Astrocyte (in vitro differentiated cells and primary cell): Measurements from ENCODE around the gene RANBP3. TPM values are rescaled to one million over a fixed set of nuclear protein-coding genes. Genes with fewer than 3 reads are reported as not detected.

ENCODE experiments used
- DNase-seq: peaks from one replicate; pipeline ENCODE4 v3.0.0-alpha.2; 2010; ENCODE audit warnings: low read depth
- FAIRE-seq: peaks from 2 replicates; lab custom pipeline; 2011; peaks lifted over from hg19 to GRCh38; lab: Jason Lieb, UNC
- H2AFZ ChIP-seq: 2 replicates; pipeline ENCODE4 v1.6.0; 2012; ENCODE audit warnings: low read depth, low read length, inconsistent platforms
- H3K27ac ChIP-seq: 2 replicates; pipeline ENCODE4 v1.5.1; 2011; ENCODE audit warnings: low read depth, low read length, inconsistent platforms
- H3K27me3 ChIP-seq: 2 replicates; pipeline ENCODE4 v1.6.0; 2011; ENCODE audit warnings: low read length, inconsistent platforms; ENCODE audit not compliant: insufficient read depth
- H3K36me3 ChIP-seq: 2 replicates; pipeline ENCODE4 v1.5.1; 2011; ENCODE audit warnings: low read length, inconsistent platforms; ENCODE audit not compliant: insufficient read depth
- H3K4me1 ChIP-seq: 2 replicates; pipeline ENCODE4 v1.5.1; 2011; ENCODE audit warnings: low read length, inconsistent platforms; ENCODE audit not compliant: insufficient read depth
- H3K4me2 ChIP-seq: 2 replicates; pipeline ENCODE4 v1.6.0; 2012; ENCODE audit warnings: low read length, inconsistent platforms
- H3K4me3 ChIP-seq: 2 replicates; pipeline ENCODE4 v1.5.1; 2011; ENCODE audit warnings: low read depth, mild to moderate bottlenecking, low read length, inconsistent platforms; ENCODE audit not compliant: insufficient read depth
- H3K79me2 ChIP-seq: 2 replicates; pipeline ENCODE4 v1.6.0; 2012; ENCODE audit warnings: mild to moderate bottlenecking, low read length, inconsistent platforms; ENCODE audit not compliant: insufficient read depth
- H3K9ac ChIP-seq: 2 replicates; pipeline ENCODE4 v1.6.0; 2012; ENCODE audit warnings: mild to moderate bottlenecking, low read length, inconsistent platforms
- H3K9me3 ChIP-seq: 2 replicates; pipeline ENCODE4 v1.5.1; 2012; ENCODE audit warnings: low read depth, mild to moderate bottlenecking, low read length, inconsistent platforms; ENCODE audit not compliant: insufficient read depth
- H4K20me1 ChIP-seq: 2 replicates; pipeline ENCODE4 v1.6.0; 2012; ENCODE audit warnings: low read length, inconsistent platforms; ENCODE audit not compliant: insufficient read depth
- H3K27ac Mint-ChIP-seq: one replicate; pipeline ENCODE4 v1.8.0; 2021; ENCODE audit warnings: mild to moderate bottlenecking, mixed read lengths; ENCODE audit not compliant: unreplicated experiment
- H3K27me3 Mint-ChIP-seq: one replicate; pipeline ENCODE4 v1.8.0; 2021; ENCODE audit warnings: low read depth, mixed read lengths; ENCODE audit not compliant: unreplicated experiment
- H3K36me3 Mint-ChIP-seq: one replicate; pipeline ENCODE4 v1.8.0; 2021; ENCODE audit warnings: low read depth, mixed read lengths; ENCODE audit not compliant: unreplicated experiment
- H3K4me1 Mint-ChIP-seq: one replicate; pipeline ENCODE4 v1.8.0; 2021; ENCODE audit warnings: low read depth, mixed read lengths; ENCODE audit not compliant: unreplicated experiment
- H3K4me3 Mint-ChIP-seq: one replicate; pipeline ENCODE4 v1.8.0; 2021; ENCODE audit warnings: mild to moderate bottlenecking, moderate library complexity, mixed read lengths; ENCODE audit not compliant: unreplicated experiment
- H3K9me3 Mint-ChIP-seq: one replicate; pipeline ENCODE4 v1.8.0; 2021; ENCODE audit warnings: mild to moderate bottlenecking, mixed read lengths; ENCODE audit not compliant: unreplicated experiment
- CTCF ChIP-seq: IDR thresholded peaks from 2 replicates; pipeline ENCODE4 v1.5.1; 2011; ENCODE audit warnings: low read depth, mild to moderate bottlenecking, inconsistent platforms, low read length, moderate library complexity; ENCODE audit not compliant: insufficient read depth
- EZH2 ChIP-seq: IDR thresholded peaks from 2 replicates; pipeline ENCODE4 v1.6.1; 2012; ENCODE audit warnings: mild to moderate bottlenecking, low read length, inconsistent platforms; ENCODE audit not compliant: insufficient read depth
- total RNA-seq: library from RNA; stranded (reverse); gene quantifications from 2 replicates; pipeline ENCODE4 v1.2.1, GENCODE V29; 2021

The RANBP3 gene
- total RNA-seq, 1 donor from 2014 or later = 70.5 TPM

GRCh38 chr19:6015841-6016545, 38.1 kb upstream of the RANBP3 start:
- Histone ChIP-seq H3K27me3 (no peaks in the 10 kb centered on the region), H3K4me1 (no peaks in the 10 kb centered on the region), H3K79me2 (no peaks in the 10 kb centered on the region), H3K4me3 (no peak overlapping the region), H3K9me3 (no peaks in the 10 kb centered on the region), H2AFZ (no peak overlapping the region), H3K27ac (no peak overlapping the region), H4K20me1 (no peaks in the 10 kb centered on the region), H3K4me2 (no peak overlapping the region), H3K36me3 (no peaks in the 10 kb centered on the region), H3K9ac (no peak overlapping the region)
- TF ChIP-seq EZH2 (no peak), CTCF (no peak)
- FAIRE-seq (no peak), DNase-seq (no peak)
- Mint-ChIP-seq H3K9me3 (peaks cover 1% of the 10 kb centered on the region), H3K4me3 (no peak overlapping the region), H3K36me3 (no peaks in the 10 kb centered on the region), H3K27me3 (peaks cover 27% of the 10 kb centered on the region), H3K27ac (no peak overlapping the region), H3K4me1 (peaks cover 10% of the 10 kb centered on the region)

GRCh38 chr19:6014551-6015135, 36.7 kb upstream of the RANBP3 start:
- Histone ChIP-seq H3K4me3 (no peak overlapping the region), H3K36me3 (no peaks in the 10 kb centered on the region), H3K27ac (no peak overlapping the region), H3K4me1 (no peaks in the 10 kb centered on the region), H3K27me3 (no peaks in the 10 kb centered on the region), H3K4me2 (no peak overlapping the region), H2AFZ (no peak overlapping the region), H3K9me3 (no peaks in the 10 kb centered on the region), H3K9ac (no peak overlapping the region), H4K20me1 (no peaks in the 10 kb centered on the region), H3K79me2 (no peaks in the 10 kb centered on the region)
- TF ChIP-seq EZH2 (no peak), CTCF (no peak)
- H3K27ac Mint-ChIP-seq = no peak overlapping the region
- H3K36me3 Mint-ChIP-seq = no peaks in the 10 kb centered on the region
- FAIRE-seq (no peak), DNase-seq (no peak)
- no peak overlapping the region for H3K4me3 Mint-ChIP-seq
- H3K4me1 Mint-ChIP-seq = peaks cover 10% of the 10 kb centered on the region
- peaks cover 24% of the 10 kb centered on the region for H3K27me3 Mint-ChIP-seq
- H3K9me3 Mint-ChIP-seq = peaks cover 1% of the 10 kb centered on the region
